GM12801 (cell line): ENCODE data around the gene TDRD6.

Source experiments
- TF ChIP-seq, protein P1 (sequence below): IDR thresholded peaks from one replicate; pipeline ENCODE4 v1.5.1; 2011; ENCODE audit warnings: control low read depth; ENCODE audit not compliant: insufficient read length; ENCODE audit errors: extremely low read depth

TDRD6 gene

GRCh38 chr6:46735720-46736031 lies 48.0 kb downstream of the TDRD6 start:
- TF ChIP-seq, protein P1, sequence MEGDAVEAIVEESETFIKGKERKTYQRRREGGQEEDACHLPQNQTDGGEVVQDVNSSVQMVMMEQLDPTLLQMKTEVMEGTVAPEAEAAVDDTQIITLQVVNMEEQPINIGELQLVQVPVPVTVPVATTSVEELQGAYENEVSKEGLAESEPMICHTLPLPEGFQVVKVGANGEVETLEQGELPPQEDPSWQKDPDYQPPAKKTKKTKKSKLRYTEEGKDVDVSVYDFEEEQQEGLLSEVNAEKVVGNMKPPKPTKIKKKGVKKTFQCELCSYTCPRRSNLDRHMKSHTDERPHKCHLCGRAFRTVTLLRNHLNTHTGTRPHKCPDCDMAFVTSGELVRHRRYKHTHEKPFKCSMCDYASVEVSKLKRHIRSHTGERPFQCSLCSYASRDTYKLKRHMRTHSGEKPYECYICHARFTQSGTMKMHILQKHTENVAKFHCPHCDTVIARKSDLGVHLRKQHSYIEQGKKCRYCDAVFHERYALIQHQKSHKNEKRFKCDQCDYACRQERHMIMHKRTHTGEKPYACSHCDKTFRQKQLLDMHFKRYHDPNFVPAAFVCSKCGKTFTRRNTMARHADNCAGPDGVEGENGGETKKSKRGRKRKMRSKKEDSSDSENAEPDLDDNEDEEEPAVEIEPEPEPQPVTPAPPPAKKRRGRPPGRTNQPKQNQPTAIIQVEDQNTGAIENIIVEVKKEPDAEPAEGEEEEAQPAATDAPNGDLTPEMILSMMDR, result no peak

DNA sequence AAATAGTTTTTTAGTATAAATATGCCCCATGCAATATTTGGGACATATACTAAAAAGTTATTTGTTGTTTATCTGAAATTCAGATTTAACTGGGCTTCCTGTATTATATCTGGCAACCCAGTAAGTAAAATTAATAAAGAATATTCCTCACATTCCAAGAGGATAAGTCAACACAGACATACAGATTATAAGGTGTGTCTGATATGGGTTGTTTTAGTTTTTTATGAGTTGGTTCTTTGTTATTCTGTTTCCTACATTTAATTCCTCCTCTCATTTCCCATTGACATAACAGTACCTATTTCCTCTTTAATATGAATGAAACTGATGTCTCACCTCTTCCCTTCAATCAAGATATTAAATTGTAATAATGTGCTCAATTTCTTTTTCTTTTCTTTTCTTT lies 49.2 kb downstream of the TDRD6 start:
- TF ChIP-seq, protein P1, result no peak

- TF ChIP-seq, protein P1, result no peak
Measured at GRCh38 chr6:46741482-46741881, 53.8 kb downstream of the TDRD6 start.

- TF ChIP-seq, protein P1, result no peak
Measured at GRCh38 chr6:46741910-46742309, 54.2 kb downstream of the TDRD6 start.

- TF ChIP-seq, protein P1, result no peak
Measured at GRCh38 chr6:46743425-46744158, 55.9 kb downstream of the TDRD6 start.

DNA sequence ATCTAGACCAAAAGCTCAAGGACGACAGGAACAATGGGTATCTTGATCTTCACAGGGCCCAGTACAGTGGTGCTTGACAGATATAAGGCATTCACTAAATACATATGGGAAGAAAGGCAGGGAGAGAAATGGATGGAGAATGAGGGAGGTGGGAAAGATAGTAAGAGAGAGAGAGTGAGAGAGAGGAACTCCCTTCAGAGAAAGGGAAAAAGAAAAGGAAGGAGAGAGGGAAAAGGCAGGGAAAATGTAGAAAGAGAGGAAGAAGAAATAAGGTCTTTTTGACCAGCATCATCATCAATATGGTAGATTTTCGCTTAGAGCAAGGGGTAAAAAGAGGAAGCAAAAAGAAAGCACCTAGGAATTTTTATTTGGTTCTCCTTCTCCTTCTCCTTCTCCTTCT lies 58.3 kb downstream of the TDRD6 start:
- TF ChIP-seq, protein P1, result no peak

GRCh38 chr6:46746696-46747095 lies 59.0 kb downstream of the TDRD6 start, which contains the start of gene ANKRD66:
ANKRD66 (plus strand) TSS chr6:46746933; CDS start chr6:46751949, 5,016 bp downstream.
- TF ChIP-seq, protein P1, result no peak
